HepG2 (cell line): ENCODE data around the gene TBC1D12. TPM values are rescaled to one million over a fixed set of nuclear protein-coding genes. Genes with fewer than 3 reads are reported as not detected.

Source experiments
- CENPX ChIP-seq: sonication (generic); formaldehyde crosslinking; IDR thresholded peaks from 2 replicates; pipeline ENCODE4 v1.9.0; 2021; ENCODE audit warnings: mild to moderate bottlenecking, missing genetic modification reagents, moderate library complexity
- DR1 ChIP-seq: sonication (generic); formaldehyde crosslinking; IDR thresholded peaks from 2 replicates; pipeline ENCODE4 v1.8.0; 2021; ENCODE audit warnings: mild to moderate bottlenecking, missing genetic modification reagents, inconsistent platforms
- NAIF1 ChIP-seq: sonication (generic); formaldehyde crosslinking; IDR thresholded peaks from 2 replicates; pipeline ENCODE4 v1.5.0; 2020; ENCODE audit warnings: mild to moderate bottlenecking, missing genetic modification reagents, borderline replicate concordance
- PHF20 ChIP-seq: sonication (generic); formaldehyde crosslinking; IDR thresholded peaks from 2 replicates; pipeline ENCODE4 v1.5.0; 2020; ENCODE audit warnings: mild to moderate bottlenecking, missing genetic modification reagents
- SAFB2 ChIP-seq: sonication (generic); formaldehyde crosslinking; IDR thresholded peaks from 2 replicates; pipeline ENCODE4 v1.5.1; 2020; ENCODE audit warnings: missing genetic modification reagents, low read depth, mild to moderate bottlenecking, borderline replicate concordance
- SOX6 ChIP-seq, 2 experiments: fragments of 450-650 bp in 1 of 2; sonication (generic) in 1 of 2; formaldehyde crosslinking in 1 of 2; IDR thresholded peaks; 2 replicates each; pipeline versions ENCODE4 v1.4.0 to v1.6.1; 2017 to 2020; ENCODE audit warnings: antibody characterized with exemption in 1 of 2, mild to moderate bottlenecking in 1 of 2, missing genetic modification reagents in 1 of 2
- SPEN ChIP-seq: sonication (generic); formaldehyde crosslinking; IDR thresholded peaks from 2 replicates; pipeline ENCODE4 v1.5.1; 2020; ENCODE audit warnings: low read depth, mild to moderate bottlenecking, missing genetic modification reagents
- SRY ChIP-seq: sonication (generic); formaldehyde crosslinking; IDR thresholded peaks from 2 replicates; pipeline ENCODE4 v1.8.0; 2022; ENCODE audit warnings: mild to moderate bottlenecking, missing genetic modification reagents
- TEAD3 ChIP-seq: optimal IDR thresholded peaks from 2 replicates; pipeline ENCODE3; 2016; ENCODE audit warnings: borderline replicate concordance
- ZEB1 ChIP-seq: IDR thresholded peaks from 2 replicates; pipeline ENCODE4 v1.6.1; 2012; ENCODE audit warnings: mild to moderate bottlenecking, low read depth, inconsistent platforms; ENCODE audit not compliant: insufficient replicate concordance
- ZNF431 ChIP-seq: sonication (generic); formaldehyde crosslinking; IDR thresholded peaks from 2 replicates; pipeline ENCODE4 v1.9.0; 2022; ENCODE audit warnings: missing genetic modification reagents, low read depth, mild to moderate bottlenecking, borderline replicate concordance
- ZNF549 ChIP-seq: sonication (generic); formaldehyde crosslinking; IDR thresholded peaks from 2 replicates; pipeline ENCODE4 v1.5.0; 2020; ENCODE audit warnings: missing genetic modification reagents
- ZNF687 ChIP-seq: sonication (generic); formaldehyde crosslinking; IDR thresholded peaks from 2 replicates; pipeline ENCODE4 v1.5.1; 2020; ENCODE audit warnings: mild to moderate bottlenecking, missing genetic modification reagents, moderate library complexity
- ZNF761 ChIP-seq: sonication (generic); formaldehyde crosslinking; conservative IDR thresholded peaks from 2 replicates; pipeline ENCODE4 v1.4.0; 2020; ENCODE audit warnings: mild to moderate bottlenecking, missing genetic modification reagents
- polyA plus RNA-seq, 8 experiments: library from polyadenylated mRNA; depleted of rRNA in 3 of 8; stranded (reverse) in 7 of 8; unstranded in 1 of 8; fragments of >200 nt; fragmentation: Illumina TruSeq in 4 of 8; extraction: Trizol in 4 of 8; gene quantifications; 2 replicates each; pipeline versions ENCODE4 v1.2.1 to v1.2.3, GENCODE V29; 2011 to 2016; ENCODE audit warnings: low read depth in 4 of 8, missing spikeins in 1 of 8, mixed read lengths in 1 of 8; ENCODE audit not compliant: insufficient read depth in 1 of 8
- total RNA-seq, 5 experiments: library from RNA; depleted of rRNA; stranded (reverse); fragments of >200 nt; fragmentation: Illumina TruSeq; extraction: Trizol; gene quantifications; 2 replicates each; pipeline ENCODE4 v1.2.3, GENCODE V29; 2016; ENCODE audit warnings: low read depth in 1 of 5
- TF ChIP-seq, protein P1 (sequence below): sonication (generic); formaldehyde crosslinking; IDR thresholded peaks from 2 replicates; pipeline ENCODE4 v1.4.0; 2020; ENCODE audit warnings: missing genetic modification reagents
- TF ChIP-seq, protein P2 (sequence below): sonication (generic); formaldehyde crosslinking; IDR thresholded peaks from 2 replicates; pipeline ENCODE4 v1.4.0; 2020; ENCODE audit warnings: low read depth, mild to moderate bottlenecking, missing genetic modification reagents
- TF ChIP-seq, protein P3 (sequence below): sonication (generic); formaldehyde crosslinking; IDR thresholded peaks from 2 replicates; pipeline ENCODE4 v1.9.0; 2021; ENCODE audit warnings: missing genetic modification reagents, borderline replicate concordance

Gene TBC1D12
- total and polyA plus RNA-seq, 2 of the 13 experiments (the other 11 are each of a cell fraction or from before 2014, with no cell fraction given) = 5.7 to 6.2 TPM

DNA sequence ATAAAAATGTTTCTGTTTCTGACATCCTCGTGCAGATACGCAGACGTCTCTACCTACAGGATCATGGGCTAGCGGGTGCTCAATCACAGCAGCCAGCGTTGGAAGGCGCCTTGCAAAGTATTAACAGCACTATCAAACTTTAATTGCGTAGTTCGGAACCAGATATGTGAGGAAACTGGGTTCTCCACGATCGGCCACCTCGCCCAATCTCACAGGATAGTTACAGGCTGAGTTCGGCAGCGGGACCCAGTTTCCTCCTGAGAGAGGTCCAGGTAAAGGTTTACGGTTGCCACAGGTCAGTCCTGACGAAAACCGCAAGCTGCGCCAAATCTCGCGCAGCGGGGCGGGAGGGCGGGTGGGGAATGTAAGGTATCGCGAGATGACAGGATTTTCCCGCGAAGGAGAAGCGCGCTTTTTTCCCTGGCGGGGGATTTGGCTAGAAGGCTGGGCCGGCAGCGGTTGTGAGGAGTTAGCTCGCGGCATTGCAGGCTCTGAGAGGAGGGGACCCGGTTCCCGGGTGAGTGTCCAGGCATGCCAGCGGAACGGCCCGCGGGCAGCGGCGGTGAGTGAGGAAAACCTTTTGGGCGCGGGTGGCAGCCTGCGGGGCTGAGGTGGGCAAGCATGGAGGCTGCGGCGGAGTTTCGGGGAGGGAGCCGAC is 143.2 kb downstream of the TBC1D12 start, which contains the start of gene HELLS (continued):
- TF ChIP-seq SAFB2 (CRISPR knock-in tag) = peak; percentile 78
- TF ChIP-seq ZNF761 (CRISPR knock-in tag) = peak; percentile 81; the same call in 1 of the 2 replicates
- TF ChIP-seq NAIF1 = peak; percentile 52; the same call in 1 of the 2 replicates
- TF ChIP-seq, protein P1, sequence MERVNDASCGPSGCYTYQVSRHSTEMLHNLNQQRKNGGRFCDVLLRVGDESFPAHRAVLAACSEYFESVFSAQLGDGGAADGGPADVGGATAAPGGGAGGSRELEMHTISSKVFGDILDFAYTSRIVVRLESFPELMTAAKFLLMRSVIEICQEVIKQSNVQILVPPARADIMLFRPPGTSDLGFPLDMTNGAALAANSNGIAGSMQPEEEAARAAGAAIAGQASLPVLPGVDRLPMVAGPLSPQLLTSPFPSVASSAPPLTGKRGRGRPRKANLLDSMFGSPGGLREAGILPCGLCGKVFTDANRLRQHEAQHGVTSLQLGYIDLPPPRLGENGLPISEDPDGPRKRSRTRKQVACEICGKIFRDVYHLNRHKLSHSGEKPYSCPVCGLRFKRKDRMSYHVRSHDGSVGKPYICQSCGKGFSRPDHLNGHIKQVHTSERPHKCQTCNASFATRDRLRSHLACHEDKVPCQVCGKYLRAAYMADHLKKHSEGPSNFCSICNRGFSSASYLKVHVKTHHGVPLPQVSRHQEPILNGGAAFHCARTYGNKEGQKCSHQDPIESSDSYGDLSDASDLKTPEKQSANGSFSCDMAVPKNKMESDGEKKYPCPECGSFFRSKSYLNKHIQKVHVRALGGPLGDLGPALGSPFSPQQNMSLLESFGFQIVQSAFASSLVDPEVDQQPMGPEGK (CRISPR knock-in tag) = peak; percentile 38; the same call in 1 of the 2 replicates
- TF ChIP-seq CENPX = no peak
- peak; percentile 93 for TF ChIP-seq ZEB1
- TF ChIP-seq, protein P2, sequence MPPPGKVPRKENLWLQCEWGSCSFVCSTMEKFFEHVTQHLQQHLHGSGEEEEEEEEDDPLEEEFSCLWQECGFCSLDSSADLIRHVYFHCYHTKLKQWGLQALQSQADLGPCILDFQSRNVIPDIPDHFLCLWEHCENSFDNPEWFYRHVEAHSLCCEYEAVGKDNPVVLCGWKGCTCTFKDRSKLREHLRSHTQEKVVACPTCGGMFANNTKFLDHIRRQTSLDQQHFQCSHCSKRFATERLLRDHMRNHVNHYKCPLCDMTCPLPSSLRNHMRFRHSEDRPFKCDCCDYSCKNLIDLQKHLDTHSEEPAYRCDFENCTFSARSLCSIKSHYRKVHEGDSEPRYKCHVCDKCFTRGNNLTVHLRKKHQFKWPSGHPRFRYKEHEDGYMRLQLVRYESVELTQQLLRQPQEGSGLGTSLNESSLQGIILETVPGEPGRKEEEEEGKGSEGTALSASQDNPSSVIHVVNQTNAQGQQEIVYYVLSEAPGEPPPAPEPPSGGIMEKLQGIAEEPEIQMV (CRISPR knock-in tag) = peak; percentile 46; the same call in 1 of the 2 replicates
- TF ChIP-seq SRY (CRISPR knock-in tag) = peak; percentile 80; the same call in 1 of the 2 replicates
- peak; percentile 80 for TF ChIP-seq ZNF687 (CRISPR knock-in tag)
- TF ChIP-seq, protein P3, sequence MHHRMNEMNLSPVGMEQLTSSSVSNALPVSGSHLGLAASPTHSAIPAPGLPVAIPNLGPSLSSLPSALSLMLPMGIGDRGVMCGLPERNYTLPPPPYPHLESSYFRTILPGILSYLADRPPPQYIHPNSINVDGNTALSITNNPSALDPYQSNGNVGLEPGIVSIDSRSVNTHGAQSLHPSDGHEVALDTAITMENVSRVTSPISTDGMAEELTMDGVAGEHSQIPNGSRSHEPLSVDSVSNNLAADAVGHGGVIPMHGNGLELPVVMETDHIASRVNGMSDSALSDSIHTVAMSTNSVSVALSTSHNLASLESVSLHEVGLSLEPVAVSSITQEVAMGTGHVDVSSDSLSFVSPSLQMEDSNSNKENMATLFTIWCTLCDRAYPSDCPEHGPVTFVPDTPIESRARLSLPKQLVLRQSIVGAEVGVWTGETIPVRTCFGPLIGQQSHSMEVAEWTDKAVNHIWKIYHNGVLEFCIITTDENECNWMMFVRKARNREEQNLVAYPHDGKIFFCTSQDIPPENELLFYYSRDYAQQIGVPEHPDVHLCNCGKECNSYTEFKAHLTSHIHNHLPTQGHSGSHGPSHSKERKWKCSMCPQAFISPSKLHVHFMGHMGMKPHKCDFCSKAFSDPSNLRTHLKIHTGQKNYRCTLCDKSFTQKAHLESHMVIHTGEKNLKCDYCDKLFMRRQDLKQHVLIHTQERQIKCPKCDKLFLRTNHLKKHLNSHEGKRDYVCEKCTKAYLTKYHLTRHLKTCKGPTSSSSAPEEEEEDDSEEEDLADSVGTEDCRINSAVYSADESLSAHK (CRISPR knock-in tag) = no peak
- TF ChIP-seq ZNF549 = no peak
- 0 out of 2 replicates have a peak, but pooled peaks have one; percentile 32 for TF ChIP-seq DR1 (CRISPR knock-in tag)
- TF ChIP-seq SOX6 (IDR thresholded peaks at IDR 0.05) = no peak
- peak; percentile 20; the same call in 1 of the 2 replicates for TF ChIP-seq SOX6 (CRISPR knock-in tag; IDR thresholded peaks at IDR 0.05)
- TF ChIP-seq TEAD3 = peak; percentile 62
- TF ChIP-seq SPEN (CRISPR knock-in tag) = peak; percentile 63
- peak; percentile 71 for TF ChIP-seq PHF20
- peak; percentile 38; the same call in 1 of the 2 replicates for TF ChIP-seq ZNF431 (CRISPR knock-in tag)
